Adrenal gland (tissue), 12 donors: ENCODE measurements around the gene TBL1Y. TPM values are rescaled to one million over a fixed set of nuclear protein-coding genes. Genes with fewer than 3 reads are reported as not detected.

Source experiments
- DNase-seq, 7 donors: peaks; one replicate each; pipeline ENCODE4 v3.0.0-alpha.2; 2019 to 2020
- H3K27ac ChIP-seq, 5 donors: fragments of 200-600 bp; sonication (generic) in 4 of 5; 1 replicate in 3 of 5; 2 replicates in 2 of 5; pipeline versions ENCODE4 v1.5.1 to v1.8.0; 2016 to 2020; ENCODE audit warnings: mild to moderate bottlenecking in 1 of 5
- H3K27me3 ChIP-seq: fragments of 200-600 bp; 2 replicates; pipeline ENCODE4 v1.8.0; 2021
- H3K36me3 ChIP-seq, 2 donors: fragments of 200-600 bp; replicated peaks in 1 of 2; 1 replicate in 1 of 2; 2 replicates in 1 of 2; pipeline versions ENCODE4 v1.5.1 to v1.8.0; 2018 to 2022
- H3K4me1 ChIP-seq, 2 donors: fragments of 200-600 bp; replicated peaks in 1 of 2; 1 replicate in 1 of 2; 2 replicates in 1 of 2; pipeline versions ENCODE4 v1.5.1 to v1.8.0; 2018 to 2021
- H3K4me3 ChIP-seq, 4 donors: fragments of 200-600 bp; sonication (generic) in 3 of 4; one replicate each; pipeline ENCODE4 v1.5.1; 2016 to 2018
- H3K9me3 ChIP-seq, 3 donors: fragments of 200-600 bp; sonication (generic) in 1 of 3; replicated peaks in 1 of 3; 1 replicate in 2 of 3; 2 replicates in 1 of 3; pipeline versions ENCODE4 v1.5.1 to v1.8.0; 2016 to 2021
- CTCF ChIP-seq, 6 experiments: fragments of 450-650 bp in 4 of 6; fragments of 200-600 bp in 2 of 6; sonication (generic) in 1 of 6; IDR thresholded peaks; 1 replicate in 5 of 6; 2 replicates in 1 of 6; pipeline versions ENCODE4 v1.5.1 to v1.8.0; 2016 to 2021; ENCODE audit warnings: antibody characterized with exemption in 6 of 6, mild to moderate bottlenecking in 2 of 6, moderate library complexity in 1 of 6
- POLR2A ChIP-seq, 2 donors: fragments of 450-650 bp; IDR thresholded peaks; one replicate each; pipeline ENCODE4 v1.6.1; 2017; ENCODE audit warnings: antibody characterized with exemption in 2 of 2, mild to moderate bottlenecking in 2 of 2, moderate library complexity in 1 of 2
- WGBS, 4 donors: extraction: QIAGEN DNeasy Blood & Tissue Kit in 2 of 4; methylation state at CpG; one replicate each; pipeline versions ENCODE4 v1.1.5 to v1.1.7; 2013 to 2017; 5-methylcytosine and 5-hydroxymethylcytosine counted together
- intact Hi-C, 2 donors: fragments of 100-400 bp; cut with DNase I; formaldehyde crosslinking; loops; one replicate each; pipeline versions ENCODE4 v1.14.1 to v1.15.0; 2022 to 2023
- polyA plus RNA-seq, 3 donors: library from polyadenylated mRNA; stranded (reverse); fragments of 200-250 nt in 2 of 3; fragments of 350-450 nt in 1 of 3; fragmentation: Illumina TruSeq in 1 of 3; extraction: RNeasy Lipid Tissue Mini Kit (QIAGEN cat#74804) in 1 of 3; gene quantifications; one replicate each; pipeline ENCODE4 v1.2.3, GENCODE V29; 2013 to 2014
- total RNA-seq, 9 donors: library from RNA; depleted of rRNA in 4 of 9; stranded (reverse); fragments of >200 nt in 4 of 9; fragments of 120-200 nt in 1 of 9; fragmentation: NEBNext Ultra II Directional in 1 of 9; extraction: Animal tissue kit (Norgen Biotek cat#: 25700) in 1 of 9; gene quantifications; one replicate each; pipeline versions ENCODE4 v1.1.0 to v1.2.4, GENCODE V29; 2013 to 2023
- donor health status: healthy with polysubstance abuse.
- donor health status: Bipolar disorder and iron deficiency.
- donor health status: DM: yes; HTN: yes; CAD: no.
- donor health status: DM: no; HTN: no; CAD: no.
- donor health status: DM: no; HTN: no; CAD: no.
- donor health status: DM: yes; HTN: yes; CAD: no.

TBL1Y gene
- total and polyA plus RNA-seq, 12 donors = 0.15 to 0.78 TPM; not detected in 10

GRCh38 chrY:6987811-6988210 lies 77.3 kb downstream of the TBL1Y start:
- Histone ChIP-seq H3K4me1 (no peaks in the 10 kb centered on the region), H3K36me3 (no peaks in the 10 kb centered on the region), H3K9me3 (no peaks in the 10 kb centered on the region), H3K27ac (no peak overlapping the region), H3K27me3 (no peaks in the 10 kb centered on the region), H3K4me3 (no peak overlapping the region)
- no peak for DNase-seq
- intact Hi-C loops = no loop called here
- WGBS, 4 donors = 70% methylated on average over 1 of the region's 1 CpG; no CpG with 5 or more reads in 3 of the 4 donors
- TF ChIP-seq POLR2A (IDR thresholded peaks at IDR 0.05) (no peak), CTCF (IDR thresholded peaks at IDR 0.05) (no peak)

- Histone ChIP-seq H3K9me3 (no peaks in the 10 kb centered on the region), H3K4me3 (no peak overlapping the region), H3K27ac (no peak overlapping the region), H3K36me3 (no peaks in the 10 kb centered on the region), H3K27me3 (no peaks in the 10 kb centered on the region), H3K4me1 (no peaks in the 10 kb centered on the region)
- DNase-seq = peak in 1 of 7 donors; percentile 52
- 50 to 80% methylated on average over 1 to 6 of the region's 6 CpGs; no CpG with 5 or more reads in 2 of the 4 donors for WGBS, 4 donors
- no peak for TF ChIP-seq POLR2A (IDR thresholded peaks at IDR 0.05)
- TF ChIP-seq CTCF (IDR thresholded peaks at IDR 0.05) = no peak
- intact Hi-C loops = no loop called here
These were observed 79.6 kb downstream of the TBL1Y start for GRCh38 chrY:6989886-6990620.

GRCh38 chrY:6992041-6992440 lies 81.5 kb downstream of the TBL1Y start:
- no peaks in the 10 kb centered on the region for H3K36me3 ChIP-seq
- TF ChIP-seq POLR2A (IDR thresholded peaks at IDR 0.05) = no peak
- no peak for TF ChIP-seq CTCF (IDR thresholded peaks at IDR 0.05)
- no peak overlapping the region for H3K4me3 ChIP-seq
- WGBS, 4 donors = 54 to 65% methylated on average over 3 of the region's 3 CpGs; no CpG with 5 or more reads in 2 of the 4 donors
- no peak overlapping the region for H3K27ac ChIP-seq
- no peaks in the 10 kb centered on the region for H3K4me1 ChIP-seq
- intact Hi-C loops = no loop called here
- no peaks in the 10 kb centered on the region for H3K9me3 ChIP-seq
- no peaks in the 10 kb centered on the region for H3K27me3 ChIP-seq
- peak in 1 of 7 donors; percentile 9 for DNase-seq

GRCh38 chrY:6995987-6996386 lies 85.5 kb downstream of the TBL1Y start:
- intact Hi-C loops = no loop called here
- Histone ChIP-seq H3K36me3 (no peaks in the 10 kb centered on the region), H3K4me3 (no peak overlapping the region), H3K27ac (no peak overlapping the region), H3K27me3 (no peaks in the 10 kb centered on the region), H3K9me3 (no peaks in the 10 kb centered on the region), H3K4me1 (no peaks in the 10 kb centered on the region)
- peak in 1 of 7 donors; percentile 49 for DNase-seq
- WGBS, 4 donors = 0 to 64% methylated on average over 1 to 4 of the region's 4 CpGs; no CpG with 5 or more reads in 2 of the 4 donors
- TF ChIP-seq CTCF (IDR thresholded peaks at IDR 0.05) (no peak), POLR2A (IDR thresholded peaks at IDR 0.05) (no peak)
